OCI-LY3 (cell line): ENCODE data around the gene UPK3B.
"Not testable (repeated sequence)": the region's sequence is repeated elsewhere in the genome, so short reads cannot be mapped to it uniquely, and the experiment has no call there.

ENCODE experiments used
- H2AFZ ChIP-seq: fragments of 200-600, 300-600 bp; shearing (Covaris generic); 2 replicates; pipeline ENCODE4 v1.6.0; 2014; ENCODE audit warnings: antibody characterized with exemption, low read depth, low read length
- H3K27ac ChIP-seq: fragments of 200-600, 300-600 bp; sonication (generic); 2 replicates; pipeline ENCODE4 v1.5.1; 2014; ENCODE audit warnings: mild to moderate bottlenecking, low read length, moderate library complexity, mixed read lengths
- H3K27me3 ChIP-seq: fragments of 200-600, 300-600 bp; sonication (generic); 2 replicates; pipeline ENCODE4 v1.6.1; 2014; ENCODE audit warnings: low read depth, low read length, mixed read lengths
- H3K36me3 ChIP-seq: fragments of 200-600, 300-600 bp; sonication (generic); replicated peaks from 2 replicates; pipeline ENCODE3; 2014; ENCODE audit warnings: low read depth, low read length, mixed read lengths
- H3K4me1 ChIP-seq: fragments of 300-600, 200-600 bp; sonication (generic); 2 replicates; pipeline ENCODE4 v1.6.1; 2014; ENCODE audit warnings: low read length, mixed read lengths
- H3K4me2 ChIP-seq: fragments of 200-600, 300-600 bp; sonication (generic); 2 replicates; pipeline ENCODE4 v1.6.1; 2014; ENCODE audit warnings: low read length, mixed read lengths
- H3K4me3 ChIP-seq: fragments of 300-600, 200-600 bp; sonication (generic); 2 replicates; pipeline ENCODE4 v1.5.1; 2014; ENCODE audit warnings: antibody characterized with exemption, mild to moderate bottlenecking, low read length, moderate library complexity
- H3K79me2 ChIP-seq: fragments of 300-600, 200-600 bp; shearing (Covaris generic); 2 replicates; pipeline ENCODE4 v1.6.1; 2014; ENCODE audit warnings: mild to moderate bottlenecking, low read length, mixed read lengths
- H3K9ac ChIP-seq: fragments of 300-600, 200-600 bp; shearing (Covaris generic); 2 replicates; pipeline ENCODE4 v1.6.0; 2014; ENCODE audit warnings: mild to moderate bottlenecking, low read length, moderate library complexity
- H3K9me3 ChIP-seq: fragments of 200-600, 300-600 bp; shearing (Covaris generic); 2 replicates; pipeline ENCODE4 v1.6.1; 2014; ENCODE audit warnings: low read length, mixed read lengths; ENCODE audit not compliant: insufficient read depth
- H4K20me1 ChIP-seq: fragments of 200-600, 300-600 bp; sonication (generic); 2 replicates; pipeline ENCODE4 v1.6.1; 2016; ENCODE audit warnings: low read length, mixed read lengths; ENCODE audit not compliant: insufficient read depth

UPK3B gene

DNA sequence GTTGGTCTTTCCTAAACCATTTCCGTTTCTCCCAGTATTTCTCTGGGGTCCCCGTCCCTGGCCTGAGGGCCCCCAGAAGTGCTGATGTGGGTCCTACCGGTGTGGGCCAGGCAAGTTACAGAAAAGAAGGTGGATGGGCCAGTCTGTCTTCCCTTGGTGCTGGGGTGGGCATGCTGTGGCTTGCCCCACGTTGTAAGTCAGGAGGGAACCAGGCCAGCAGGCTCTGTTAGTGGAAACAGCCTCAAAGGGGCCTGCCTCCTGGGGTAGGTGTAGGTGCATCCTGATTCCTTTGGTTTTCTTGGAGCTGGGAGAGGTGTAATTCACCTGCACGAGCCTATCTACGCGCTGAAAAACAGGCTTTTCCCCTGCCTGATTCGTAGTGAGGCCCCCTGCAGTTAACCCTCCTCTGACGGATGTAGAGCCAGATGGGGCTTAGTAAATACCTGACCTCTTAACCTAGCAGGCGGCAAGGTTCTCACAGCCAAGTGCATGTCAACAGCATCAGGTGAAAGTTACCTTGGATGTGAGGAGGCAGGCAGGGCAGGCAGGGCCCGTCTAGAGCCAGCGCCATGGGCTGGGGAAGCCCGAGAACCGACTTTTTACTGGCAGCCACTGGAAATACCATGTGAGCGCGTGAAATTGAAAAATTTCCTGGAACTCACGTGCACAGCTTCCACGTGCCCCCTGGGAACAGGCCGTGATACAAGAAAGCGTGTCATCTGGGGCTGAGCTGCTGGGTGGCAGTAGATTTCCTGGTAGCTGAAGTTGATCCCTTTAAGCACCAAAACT, 24.3 kb upstream of the UPK3B start:
- not testable (repeated sequence) for H3K27ac ChIP-seq, H3K4me2 ChIP-seq, H2AFZ ChIP-seq, H3K4me1 ChIP-seq, H3K79me2 ChIP-seq, H3K27me3 ChIP-seq, H3K9ac ChIP-seq, H3K4me3 ChIP-seq, H3K9me3 ChIP-seq, H3K36me3 ChIP-seq, H4K20me1 ChIP-seq

- not testable (repeated sequence) for H3K4me3 ChIP-seq, H3K4me1 ChIP-seq, H3K27me3 ChIP-seq, H3K36me3 ChIP-seq, H4K20me1 ChIP-seq, H3K27ac ChIP-seq, H2AFZ ChIP-seq, H3K9ac ChIP-seq, H3K4me2 ChIP-seq, H3K9me3 ChIP-seq, H3K79me2 ChIP-seq
Observed at GRCh38 chr7:76486618-76487017, 23.7 kb upstream of the UPK3B start.

GRCh38 chr7:76487969-76488368, 22.4 kb upstream of the UPK3B start:
- H3K79me2 ChIP-seq: not testable (repeated sequence)

DNA sequence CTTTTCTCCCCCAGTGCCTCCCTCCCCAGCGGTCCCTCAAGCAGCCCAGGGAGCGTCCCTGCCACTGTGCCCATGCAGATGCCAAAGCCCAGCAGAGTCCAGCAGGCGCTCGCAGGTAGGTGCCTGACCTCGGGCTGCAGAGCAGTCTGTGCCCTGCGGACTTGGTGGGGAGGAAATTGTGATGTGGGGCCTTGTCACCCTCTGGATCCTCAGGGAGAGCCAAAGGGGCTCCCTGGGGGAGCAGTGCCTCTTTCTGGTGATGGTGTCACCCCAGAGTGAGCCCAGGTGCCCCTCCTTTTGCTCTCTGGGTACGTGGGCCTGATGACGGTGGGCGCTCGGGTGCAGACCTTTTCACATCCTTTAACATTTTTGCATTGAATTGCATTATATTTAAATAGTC, 18.2 kb upstream of the UPK3B start:
- H3K27me3 ChIP-seq, H3K79me2 ChIP-seq, H3K9me3 ChIP-seq, H3K36me3 ChIP-seq, H3K4me3 ChIP-seq, H3K9ac ChIP-seq, H3K4me1 ChIP-seq, H4K20me1 ChIP-seq, H3K27ac ChIP-seq, H3K4me2 ChIP-seq, H2AFZ ChIP-seq: not testable (repeated sequence)

More at GRCh38 chr7:76487969-76488368, 22.4 kb upstream of the UPK3B start:
- not testable (repeated sequence) for H2AFZ ChIP-seq, H3K4me2 ChIP-seq, H3K27me3 ChIP-seq, H3K9ac ChIP-seq, H3K9me3 ChIP-seq, H3K4me1 ChIP-seq, H3K27ac ChIP-seq, H3K36me3 ChIP-seq, H3K4me3 ChIP-seq, H4K20me1 ChIP-seq

DNA sequence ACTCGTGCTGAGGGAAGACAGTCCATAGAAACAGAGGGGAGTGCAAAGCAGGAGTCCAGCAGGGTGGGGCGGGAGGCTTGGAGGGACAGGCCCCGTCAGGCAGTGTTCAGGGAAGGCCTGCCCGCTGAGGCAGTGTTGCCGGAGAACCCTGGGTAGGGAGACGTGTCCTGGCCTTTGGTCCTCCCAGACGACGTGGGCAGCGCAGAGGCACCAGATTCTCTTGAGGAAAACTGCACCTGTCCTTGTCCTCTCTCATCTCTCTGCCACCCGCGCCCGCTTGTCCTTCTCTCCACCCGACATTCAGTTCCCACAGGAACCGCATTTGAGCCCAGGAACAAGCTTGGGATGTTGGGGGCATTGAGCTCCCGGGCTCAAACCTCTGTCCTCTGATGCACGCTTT, 14.6 kb upstream of the UPK3B start:
- not testable (repeated sequence) for H3K4me1 ChIP-seq, H3K9ac ChIP-seq

GRCh38 chr7:76497918-76498582, 12.3 kb upstream of the UPK3B start:
- H4K20me1 ChIP-seq, H3K4me2 ChIP-seq, H3K9me3 ChIP-seq, H3K27ac ChIP-seq, H3K27me3 ChIP-seq, H3K9ac ChIP-seq, H3K36me3 ChIP-seq, H3K4me3 ChIP-seq, H2AFZ ChIP-seq, H3K79me2 ChIP-seq, H3K4me1 ChIP-seq: not testable (repeated sequence)

More for the DNA sequence above, 14.6 kb upstream of the UPK3B start:
- H3K27me3 ChIP-seq, H3K4me2 ChIP-seq, H3K36me3 ChIP-seq, H3K4me3 ChIP-seq, H3K27ac ChIP-seq, H3K9me3 ChIP-seq, H2AFZ ChIP-seq, H3K79me2 ChIP-seq, H4K20me1 ChIP-seq: not testable (repeated sequence)

DNA sequence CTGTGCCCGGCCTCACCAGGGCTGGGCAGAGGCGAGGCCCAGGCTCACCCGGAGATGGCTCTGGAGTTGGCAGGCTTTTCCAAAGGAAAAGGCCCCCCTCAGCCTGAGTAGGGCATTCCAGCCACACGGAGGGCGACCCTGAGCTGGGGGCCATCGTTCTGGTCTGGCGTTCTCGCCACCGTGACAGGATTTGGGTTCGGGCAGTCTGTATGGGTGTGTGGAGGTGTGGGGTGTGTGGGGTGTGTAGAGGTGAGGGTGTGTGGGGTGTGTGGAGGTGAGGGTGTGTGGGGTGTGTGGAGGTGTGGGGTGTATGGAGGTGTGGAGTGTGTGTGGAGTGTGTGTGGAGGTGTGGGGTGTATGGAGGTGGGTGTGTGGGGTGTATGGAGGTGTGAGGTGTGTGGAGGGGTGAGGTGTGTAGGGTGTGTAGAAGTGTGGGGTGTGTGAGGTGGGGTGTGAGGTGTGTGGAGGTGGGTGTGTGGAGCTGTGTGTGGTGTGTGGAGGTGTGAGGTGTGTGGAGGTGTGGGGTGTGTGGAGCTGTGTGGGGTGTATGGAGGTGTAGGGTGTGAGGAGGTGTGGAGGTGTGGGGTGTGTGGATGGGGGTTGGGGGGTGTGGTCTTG, 11.7 kb upstream of the UPK3B start:
- H3K4me3 ChIP-seq, H4K20me1 ChIP-seq, H3K27ac ChIP-seq, H3K9me3 ChIP-seq, H3K4me2 ChIP-seq, H3K79me2 ChIP-seq, H3K36me3 ChIP-seq, H2AFZ ChIP-seq, H3K27me3 ChIP-seq, H3K4me1 ChIP-seq, H3K9ac ChIP-seq: not testable (repeated sequence)

DNA sequence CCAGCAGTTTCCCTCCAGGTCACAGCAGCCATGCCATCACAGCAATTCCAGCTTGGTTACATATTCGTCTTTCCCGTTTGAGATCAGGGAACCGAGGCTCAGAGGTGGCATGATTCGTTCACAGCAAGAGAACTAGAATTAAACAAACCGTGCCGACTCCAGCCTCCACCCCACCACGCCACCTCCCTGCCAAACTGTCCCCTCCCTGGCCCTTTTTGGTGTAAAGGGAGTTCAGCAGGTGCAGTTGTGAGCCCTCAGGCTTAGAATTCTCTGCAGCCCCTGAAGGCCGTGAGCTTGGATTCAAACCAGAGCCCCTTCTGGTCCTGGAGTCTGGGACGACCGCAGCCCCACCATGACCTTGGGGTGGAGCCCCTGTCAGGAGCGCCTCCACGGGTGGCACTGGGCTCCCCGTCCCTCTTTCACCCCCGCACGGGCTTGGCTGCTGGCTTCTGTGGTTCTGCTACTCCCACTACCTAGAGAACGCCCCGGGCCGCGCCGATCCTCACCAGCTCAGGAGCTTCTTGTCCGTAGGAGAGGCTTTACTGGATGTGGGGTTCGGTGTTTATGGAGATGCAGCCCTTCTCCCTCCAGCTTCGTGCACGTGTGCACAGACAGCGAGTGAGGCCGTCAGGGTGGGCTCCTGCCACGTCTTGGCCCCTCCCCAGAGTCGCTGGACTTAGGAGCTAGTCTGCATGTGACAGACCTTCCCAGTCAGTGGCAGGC, 11.0 kb upstream of the UPK3B start:
- not testable (repeated sequence) for H3K9me3 ChIP-seq, H4K20me1 ChIP-seq, H3K27me3 ChIP-seq, H3K79me2 ChIP-seq, H3K4me2 ChIP-seq, H3K27ac ChIP-seq, H3K9ac ChIP-seq, H3K4me3 ChIP-seq, H3K4me1 ChIP-seq, H3K36me3 ChIP-seq, H2AFZ ChIP-seq

GRCh38 chr7:76499924-76500241, 10.5 kb upstream of the UPK3B start:
- H3K27ac ChIP-seq, H3K9ac ChIP-seq, H3K4me2 ChIP-seq, H3K79me2 ChIP-seq, H3K4me3 ChIP-seq, H4K20me1 ChIP-seq, H2AFZ ChIP-seq, H3K36me3 ChIP-seq, H3K4me1 ChIP-seq, H3K9me3 ChIP-seq, H3K27me3 ChIP-seq: not testable (repeated sequence)
